GM21825 (cell line): ENCODE results near the gene ISG20L2.

Source experiments
- ATAC-seq: cut with Tn5 transposase; IDR thresholded peaks from one replicate; pipeline ENCODE4 v1.9.1; 2021; ENCODE audit warnings: mild to moderate bottlenecking, moderate library complexity; ENCODE audit not compliant: unreplicated experiment

ISG20L2 gene

DNA sequence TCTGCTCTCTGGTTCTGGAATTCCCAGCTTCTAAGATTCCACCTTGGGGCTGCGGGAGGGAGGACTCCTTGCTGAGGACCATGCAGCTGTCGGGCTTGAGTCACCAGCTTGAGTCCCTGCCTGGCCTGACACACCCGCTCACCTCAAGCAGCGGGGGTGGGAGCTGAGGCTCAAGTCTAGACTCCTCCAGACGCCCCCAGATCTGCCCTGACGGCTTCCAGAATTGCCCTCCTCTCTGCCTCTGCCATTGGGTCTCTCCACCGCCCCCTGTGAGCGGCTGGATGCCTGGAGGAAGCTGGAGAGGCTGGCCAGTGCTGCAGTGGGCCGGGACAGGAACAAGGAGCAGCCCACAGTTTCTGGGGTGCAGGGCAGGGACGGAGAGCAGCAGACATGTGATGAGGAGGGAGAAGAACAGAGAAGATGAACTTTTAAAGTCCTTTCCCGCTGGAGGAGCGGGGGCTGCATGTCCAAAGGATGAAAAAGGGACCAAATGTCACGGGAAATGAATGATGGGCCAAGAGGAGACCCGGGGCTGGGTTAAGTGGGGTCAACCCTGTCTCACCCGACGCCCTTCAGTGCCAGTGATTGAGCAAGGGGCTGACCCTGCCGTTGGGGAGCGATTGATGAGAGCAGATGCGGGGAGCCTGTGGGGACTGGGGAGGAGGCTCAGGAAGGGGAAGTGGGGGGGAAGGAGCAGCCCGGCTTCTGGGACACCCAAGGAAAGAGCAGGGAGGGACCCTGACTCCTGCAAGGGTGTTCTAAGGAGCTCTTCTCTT, 36.7 kb downstream of the ISG20L2 start:
- ATAC-seq = no peak

GRCh38 chr1:156691191-156691590, 37.4 kb downstream of the ISG20L2 start:
- no peak for ATAC-seq

DNA sequence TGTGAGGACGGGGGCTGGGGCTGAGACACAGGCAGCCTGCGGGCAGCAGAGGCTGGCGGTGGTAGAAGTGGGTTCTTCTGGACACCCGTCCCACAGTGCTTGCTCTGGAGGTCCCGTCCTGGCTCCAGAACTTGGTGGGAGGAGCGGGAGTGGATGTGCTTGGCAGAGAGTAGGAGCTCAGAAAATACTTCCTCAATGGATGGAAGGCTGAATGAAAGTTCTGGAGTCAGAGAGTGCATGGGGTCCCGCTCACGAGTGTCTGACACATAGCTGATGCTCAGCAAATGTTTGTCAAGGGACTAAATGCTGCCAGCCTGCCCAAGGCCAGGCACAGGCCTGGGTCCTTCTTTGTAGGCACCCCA, 37.9 kb downstream of the ISG20L2 start:
- ATAC-seq = no peak

DNA sequence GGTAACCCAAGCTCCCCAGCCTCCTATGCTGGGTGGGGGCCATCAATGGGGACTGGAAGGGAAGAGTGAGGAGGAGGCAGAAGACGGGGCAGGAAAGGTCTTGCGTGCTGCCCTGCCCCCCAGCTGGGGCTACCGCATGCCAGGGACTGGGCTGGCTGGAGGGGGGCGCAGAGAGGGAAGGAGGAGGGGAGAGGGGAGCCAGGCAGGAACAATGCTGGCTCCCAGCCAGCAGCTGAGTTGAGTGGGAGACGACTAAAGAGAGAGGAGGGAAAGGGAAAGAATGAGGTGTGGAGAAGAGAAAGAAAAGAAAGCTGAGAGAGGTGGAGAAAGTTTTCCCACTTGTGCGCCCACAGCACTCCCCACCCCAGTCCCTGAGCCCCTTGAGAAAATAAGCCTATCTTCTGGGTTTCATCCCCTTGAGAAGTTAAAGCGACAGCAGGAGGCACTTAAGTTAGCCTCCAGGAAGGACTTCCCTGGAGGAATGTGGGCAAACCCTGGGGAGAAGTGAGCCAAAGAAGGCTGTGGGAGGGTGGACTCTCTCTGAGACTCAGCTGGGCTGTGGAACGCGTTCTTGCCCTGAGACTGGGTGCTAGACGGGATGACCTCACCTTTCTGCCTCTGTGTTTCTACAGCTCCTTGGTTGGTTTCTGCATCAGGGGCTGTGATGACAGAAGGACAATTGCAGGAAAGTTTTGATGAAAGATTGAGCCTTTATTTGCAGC, 38.5 kb downstream of the ISG20L2 start:
- ATAC-seq = no peak

GRCh38 chr1:156689035-156689952, 39.3 kb downstream of the ISG20L2 start:
- peak; percentile 74 for ATAC-seq

DNA sequence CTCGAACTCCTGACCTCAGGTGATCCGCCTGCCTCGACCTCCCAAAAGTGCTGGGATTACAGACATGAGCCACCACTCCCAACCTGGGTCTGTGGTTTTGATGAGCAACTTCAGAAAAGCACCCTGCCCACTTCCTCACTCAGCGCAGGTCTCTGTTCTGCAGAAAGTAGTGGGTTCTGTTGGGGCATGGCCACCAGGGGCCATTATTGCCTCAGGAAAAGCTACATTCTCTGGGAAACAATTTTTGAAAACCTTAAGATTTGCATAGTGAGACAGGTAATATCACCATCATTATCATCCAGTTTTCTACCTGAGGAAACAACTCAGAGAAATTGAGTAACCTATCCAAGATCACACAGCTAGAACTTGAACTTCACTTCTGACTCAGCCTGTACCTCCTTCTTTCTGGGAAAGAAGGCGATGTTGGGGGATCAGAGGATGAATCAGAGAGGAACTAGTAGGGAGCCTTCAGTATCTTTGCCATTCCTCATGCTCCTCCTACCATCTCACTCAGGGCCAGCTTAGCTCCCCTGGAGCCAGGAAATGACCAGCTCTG, 44.3 kb downstream of the ISG20L2 start:
- no peak for ATAC-seq

DNA sequence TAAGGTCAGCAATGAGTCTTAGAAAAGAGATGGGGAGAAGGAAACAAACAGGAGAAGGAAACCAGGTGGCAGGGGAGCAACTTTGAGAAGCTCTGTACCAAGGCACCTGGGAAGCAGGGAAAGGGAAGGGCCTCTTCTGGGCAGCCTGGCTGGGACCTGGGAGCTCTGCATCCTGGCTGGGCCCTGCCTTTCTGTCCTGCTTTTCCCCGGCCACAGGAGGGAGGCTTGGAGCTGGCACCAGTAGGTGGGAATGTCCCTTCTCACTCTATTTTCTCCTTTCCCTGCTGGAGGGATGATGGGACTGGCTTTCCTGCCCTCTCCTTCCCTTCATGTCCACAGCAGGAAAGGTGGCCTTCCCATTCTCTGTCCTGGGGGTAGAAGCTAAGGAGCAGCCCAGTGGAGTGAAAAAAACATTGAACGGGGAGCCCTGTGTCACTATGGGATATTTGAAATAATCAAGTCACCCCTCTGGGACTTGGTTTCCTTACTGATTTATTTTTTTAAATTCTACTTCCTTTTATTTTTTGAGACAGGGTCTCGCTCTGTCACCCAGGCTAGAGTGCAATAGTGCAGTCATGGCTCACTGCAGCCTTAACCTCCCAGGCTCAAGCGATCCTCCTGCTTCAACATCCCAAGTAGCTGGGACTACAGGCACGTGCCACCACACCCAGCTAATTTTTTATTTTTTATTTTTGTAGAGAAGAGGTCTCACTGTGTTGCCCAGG, 46.2 kb downstream of the ISG20L2 start:
- no peak for ATAC-seq

- ATAC-seq = no peak
Observed at GRCh38 chr1:156681196-156681960, 47.2 kb downstream of the ISG20L2 start.

- ATAC-seq = no peak
Observed at GRCh38 chr1:156680056-156680455, 48.5 kb downstream of the ISG20L2 start.

DNA sequence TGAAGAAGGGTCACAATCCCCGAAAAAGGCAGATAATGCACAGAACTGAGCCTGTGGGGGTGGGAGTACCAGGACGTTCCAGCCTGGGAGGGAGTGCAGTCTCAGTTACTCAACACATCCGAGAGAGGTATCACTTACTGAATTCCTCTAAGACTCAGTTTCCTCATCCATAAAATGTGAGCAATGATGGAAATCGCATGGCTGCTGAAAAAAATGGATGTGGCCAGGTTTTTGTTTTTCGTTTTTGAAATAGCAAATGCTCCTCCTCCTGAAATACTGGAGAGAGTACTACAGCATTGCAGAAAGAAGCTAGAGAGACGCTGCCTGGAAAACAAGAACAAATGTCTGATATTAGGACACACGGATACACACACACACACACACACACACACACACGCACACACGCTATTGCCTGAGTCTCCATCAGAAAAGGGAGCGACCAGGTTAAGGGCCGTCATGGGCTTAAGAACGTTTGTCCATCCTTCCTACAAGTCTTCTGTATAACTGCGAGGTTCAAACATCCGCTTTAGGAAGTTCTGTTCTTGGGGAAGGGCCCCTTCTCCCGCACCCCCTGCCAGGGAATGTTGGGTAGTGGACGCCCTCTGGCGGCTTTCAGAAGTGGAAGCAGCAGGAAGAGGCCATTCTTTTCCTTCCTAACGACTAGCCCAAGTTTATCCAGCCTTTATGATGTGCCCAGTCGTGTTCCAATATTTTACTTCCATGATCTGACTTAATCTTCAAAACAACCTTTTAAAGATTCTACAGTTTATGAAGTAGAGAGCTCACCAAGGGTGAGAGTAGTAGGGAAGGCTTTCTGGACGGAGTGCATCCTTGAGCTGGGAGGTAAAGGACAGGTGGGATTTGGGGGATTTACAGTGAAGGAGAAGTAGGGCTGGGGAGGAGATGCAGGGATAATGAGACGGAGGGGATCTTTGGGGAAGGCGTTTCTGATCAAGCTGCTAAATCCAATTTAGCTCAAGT, 50.7 kb downstream of the ISG20L2 start:
- ATAC-seq = no peak

DNA sequence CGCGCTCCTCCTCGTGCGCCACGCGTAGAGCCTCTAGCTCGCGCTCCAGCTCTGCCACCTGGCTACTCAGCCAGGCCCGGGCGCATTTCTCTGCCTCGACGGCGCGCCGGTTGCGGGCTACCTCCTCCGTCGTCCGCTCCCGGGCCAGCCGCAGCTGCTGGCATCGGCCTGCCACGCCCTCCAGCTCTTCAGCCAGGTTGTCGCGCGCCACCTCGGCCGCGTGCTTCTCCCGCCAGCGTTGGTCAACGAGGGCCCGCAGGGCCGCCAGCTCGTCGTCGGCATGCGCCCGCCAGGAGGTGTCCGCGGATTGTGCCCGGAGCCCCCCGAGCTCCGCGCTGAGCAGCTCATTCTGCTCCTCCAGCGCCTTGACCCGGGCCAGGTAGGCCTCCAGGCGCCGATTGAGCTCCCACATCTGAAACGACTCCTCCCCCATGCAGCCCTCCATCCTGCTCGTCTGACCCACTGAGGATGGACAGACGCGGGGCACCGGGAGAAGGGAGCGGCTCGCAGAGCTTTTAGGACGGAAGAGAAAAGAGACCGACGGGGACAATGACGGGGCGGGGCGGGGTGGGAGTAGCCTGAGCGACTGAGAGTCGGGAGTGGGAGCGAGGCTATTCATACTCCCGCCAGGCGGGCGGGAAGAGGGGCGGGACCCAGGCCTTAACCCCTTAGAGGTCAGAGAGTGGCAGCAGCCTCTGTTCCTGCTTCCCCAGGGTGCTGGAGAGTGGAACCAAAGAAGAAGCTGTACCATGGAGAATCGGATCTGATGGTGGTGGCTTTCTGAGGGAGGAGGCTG, 51.5 kb downstream of the ISG20L2 start, which contains the start of gene NES:
Gene NES, minus strand, starts transcription at position 588 of the 796 bp plus-strand sequence. Its CDS starts 143 bp downstream, at position 445.
- no peak for ATAC-seq

GRCh38 chr1:156676114-156676819, 52.3 kb downstream of the ISG20L2 start:
- ATAC-seq = no peak

GRCh38 chr1:156675210-156676113, 53.1 kb downstream of the ISG20L2 start:
- ATAC-seq = no peak

DNA sequence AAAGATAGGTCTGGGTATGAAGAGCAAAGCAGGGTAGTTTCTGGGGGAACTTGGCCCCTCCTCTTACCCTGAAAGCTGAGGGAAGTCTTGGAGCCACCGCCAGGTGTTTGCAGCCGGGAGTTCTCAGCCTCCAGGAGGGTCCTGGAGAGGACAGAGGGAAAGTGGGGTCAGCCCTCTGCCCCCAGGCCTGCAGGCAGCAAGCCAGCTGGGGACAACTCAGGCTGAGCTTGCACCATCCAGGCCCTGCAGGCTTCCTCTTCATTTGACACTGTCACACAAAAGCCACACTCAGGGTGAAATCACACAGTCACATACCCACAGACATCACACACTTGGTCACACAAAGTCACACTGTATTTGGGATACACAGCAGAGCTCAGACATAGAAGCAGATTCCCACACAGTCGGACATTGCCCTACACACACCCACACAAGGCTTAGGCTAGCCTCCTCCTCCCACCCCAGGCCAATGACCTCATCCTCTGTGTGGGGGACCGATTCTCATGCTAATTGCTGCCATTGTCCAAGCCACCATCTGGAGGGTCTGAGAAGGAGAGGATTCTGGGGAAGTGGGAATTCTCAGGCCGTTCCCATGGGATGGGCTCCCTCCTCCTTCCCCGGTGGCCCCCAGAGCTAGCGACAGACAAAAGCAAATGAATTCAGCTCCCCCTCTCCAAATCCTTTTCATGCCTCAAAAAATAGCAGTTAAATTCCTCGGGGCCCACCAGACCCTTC, 55.0 kb downstream of the ISG20L2 start:
- ATAC-seq = no peak
